ENCODE data around the gene PI4K2A. TPM values are rescaled to one million over a fixed set of nuclear protein-coding genes. Genes with fewer than 3 reads are reported as not detected.

PI4K2A gene
- total RNA-seq, 1 donor from 2014 or later: 22.1 TPM

DNA sequence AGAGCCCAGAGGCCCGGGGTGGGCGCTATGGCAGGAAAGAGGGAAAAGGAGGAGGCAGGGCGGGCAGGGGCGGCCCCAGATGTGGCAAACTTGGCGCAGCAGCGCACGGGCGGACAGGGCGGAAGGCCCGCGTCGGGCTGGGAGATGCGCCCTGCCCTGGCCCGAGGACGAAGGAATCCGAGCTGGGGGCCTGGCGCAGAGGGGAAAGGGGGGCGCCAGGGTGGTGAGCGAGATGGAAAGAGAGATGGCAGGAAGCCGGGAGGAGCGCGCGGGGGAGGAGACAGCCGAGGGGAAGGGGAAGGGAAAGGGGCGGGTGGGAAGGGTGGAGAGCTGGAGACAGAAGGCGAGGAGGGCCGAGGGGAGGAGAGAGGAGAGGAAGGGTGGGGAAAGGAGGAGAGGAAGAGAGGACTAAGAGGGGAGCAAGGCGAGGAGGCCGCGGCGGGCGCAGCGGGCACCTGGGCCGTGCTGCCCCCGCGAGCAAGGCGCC lies 72.9 kb downstream of the PI4K2A start, which contains the start of gene MARVELD1:
Gene MARVELD1 (plus strand): TSS at position 392 of the 487 bp plus-strand sequence. CDS start 147 bp downstream, outside the sequence.
- DNase-seq (ENCODE audit: extremely low spot score, unreplicated experiment): peak; percentile 88
- Mint-ChIP-seq H3K27ac (ENCODE audit: unreplicated experiment) (peak within 1 kb of the TSS; percentile 99), H3K9me3 (ENCODE audit: unreplicated experiment) (no peaks in the 10 kb centered on the region), H3K4me1 (ENCODE audit: unreplicated experiment) (peaks cover 62% of the 10 kb centered on the region), H3K4me3 (ENCODE audit: unreplicated experiment) (peak within 1 kb of the TSS; percentile 99), H3K27me3 (ENCODE audit: unreplicated experiment) (no peaks in the 10 kb centered on the region), H3K36me3 (ENCODE audit: unreplicated experiment) (peaks cover 7% of the 10 kb centered on the region)
- TF ChIP-seq, protein P1, sequence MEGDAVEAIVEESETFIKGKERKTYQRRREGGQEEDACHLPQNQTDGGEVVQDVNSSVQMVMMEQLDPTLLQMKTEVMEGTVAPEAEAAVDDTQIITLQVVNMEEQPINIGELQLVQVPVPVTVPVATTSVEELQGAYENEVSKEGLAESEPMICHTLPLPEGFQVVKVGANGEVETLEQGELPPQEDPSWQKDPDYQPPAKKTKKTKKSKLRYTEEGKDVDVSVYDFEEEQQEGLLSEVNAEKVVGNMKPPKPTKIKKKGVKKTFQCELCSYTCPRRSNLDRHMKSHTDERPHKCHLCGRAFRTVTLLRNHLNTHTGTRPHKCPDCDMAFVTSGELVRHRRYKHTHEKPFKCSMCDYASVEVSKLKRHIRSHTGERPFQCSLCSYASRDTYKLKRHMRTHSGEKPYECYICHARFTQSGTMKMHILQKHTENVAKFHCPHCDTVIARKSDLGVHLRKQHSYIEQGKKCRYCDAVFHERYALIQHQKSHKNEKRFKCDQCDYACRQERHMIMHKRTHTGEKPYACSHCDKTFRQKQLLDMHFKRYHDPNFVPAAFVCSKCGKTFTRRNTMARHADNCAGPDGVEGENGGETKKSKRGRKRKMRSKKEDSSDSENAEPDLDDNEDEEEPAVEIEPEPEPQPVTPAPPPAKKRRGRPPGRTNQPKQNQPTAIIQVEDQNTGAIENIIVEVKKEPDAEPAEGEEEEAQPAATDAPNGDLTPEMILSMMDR (IDR thresholded peaks at IDR 0.05): no peak

DNA sequence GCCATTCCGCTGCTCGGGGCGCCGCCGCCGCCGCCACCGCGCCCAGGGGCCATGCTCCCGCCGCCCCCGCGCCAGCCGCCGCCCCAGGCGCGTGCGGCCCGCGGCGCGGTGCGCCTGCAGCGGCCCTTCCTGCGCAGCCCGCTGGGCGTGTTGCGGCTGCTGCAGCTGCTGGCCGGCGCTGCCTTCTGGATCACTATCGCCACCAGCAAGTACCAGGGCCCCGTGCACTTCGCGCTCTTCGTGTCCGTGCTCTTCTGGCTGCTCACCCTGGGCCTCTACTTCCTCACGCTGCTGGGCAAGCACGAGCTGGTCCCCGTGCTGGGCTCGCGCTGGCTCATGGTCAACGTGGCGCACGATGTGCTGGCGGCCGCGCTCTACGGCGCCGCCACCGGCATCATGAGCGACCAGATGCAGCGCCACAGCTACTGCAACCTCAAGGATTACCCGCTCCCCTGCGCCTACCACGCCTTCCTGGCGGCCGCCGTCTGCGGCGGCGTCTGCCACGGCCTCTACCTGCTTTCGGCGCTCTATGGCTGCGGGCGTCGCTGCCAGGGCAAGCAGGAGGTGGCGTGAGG lies 73.4 kb downstream of the PI4K2A start:
- peak overlapping the region; percentile 99 for H3K4me3 Mint-ChIP-seq (ENCODE audit: unreplicated experiment)
- TF ChIP-seq, protein P1 (IDR thresholded peaks at IDR 0.05): peak; percentile 33
- peak; percentile 89 for DNase-seq (ENCODE audit: extremely low spot score, unreplicated experiment)
- peaks cover 10% of the 10 kb centered on the region for H3K36me3 Mint-ChIP-seq (ENCODE audit: unreplicated experiment)
- H3K27ac Mint-ChIP-seq (ENCODE audit: unreplicated experiment): peak overlapping the region; percentile 99
- H3K9me3 Mint-ChIP-seq (ENCODE audit: unreplicated experiment): no peaks in the 10 kb centered on the region
- peaks cover 65% of the 10 kb centered on the region for H3K4me1 Mint-ChIP-seq (ENCODE audit: unreplicated experiment)
- no peaks in the 10 kb centered on the region for H3K27me3 Mint-ChIP-seq (ENCODE audit: unreplicated experiment)

DNA sequence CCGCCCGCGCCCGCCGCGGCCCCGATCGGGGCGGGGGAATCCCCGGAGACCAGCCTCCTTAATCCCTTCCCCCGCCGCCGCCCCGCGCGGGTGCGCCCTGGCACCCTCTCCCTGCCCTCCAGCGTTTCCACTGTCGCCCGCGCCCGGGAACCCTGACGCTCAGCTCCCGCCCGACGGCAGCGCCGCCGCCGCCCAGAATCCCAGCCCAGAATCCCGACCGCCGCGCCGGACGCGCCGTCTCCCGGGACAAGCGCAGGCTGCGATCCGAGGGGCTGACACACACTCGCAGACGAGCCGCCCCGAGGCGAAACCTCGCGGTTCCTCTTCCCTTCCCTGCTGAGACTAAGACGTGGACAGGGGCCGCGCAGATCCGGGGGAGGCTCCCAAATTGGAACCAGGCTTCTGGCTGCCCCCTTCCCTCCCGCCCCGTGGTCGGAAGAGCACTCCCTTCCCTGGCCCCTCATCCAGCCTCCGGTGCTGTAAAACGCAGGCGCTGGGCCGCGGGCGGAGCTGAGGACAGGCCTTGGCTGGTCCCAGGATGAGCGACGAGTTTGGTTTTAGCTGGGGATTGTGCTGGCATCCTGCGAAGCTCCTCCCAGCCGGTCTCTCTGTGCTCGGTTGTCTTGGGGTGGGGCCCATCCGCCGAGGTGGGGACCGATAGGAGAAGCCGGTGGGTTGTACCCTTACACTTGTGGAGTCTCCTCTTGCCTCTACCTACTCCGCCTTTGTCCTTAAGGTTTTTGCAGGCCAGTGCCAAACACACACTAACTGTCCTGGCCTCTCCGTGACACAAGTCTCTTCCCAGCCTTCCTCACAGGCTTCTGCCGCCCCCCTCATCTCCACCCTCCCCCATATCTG lies 74.2 kb downstream of the PI4K2A start:
- TF ChIP-seq, protein P1 (IDR thresholded peaks at IDR 0.05): no peak
- Mint-ChIP-seq H3K4me1 (ENCODE audit: unreplicated experiment) (peaks cover 61% of the 10 kb centered on the region), H3K4me3 (ENCODE audit: unreplicated experiment) (peak overlapping the region; percentile 99), H3K27ac (ENCODE audit: unreplicated experiment) (peak overlapping the region; percentile 99), H3K9me3 (ENCODE audit: unreplicated experiment) (no peaks in the 10 kb centered on the region), H3K27me3 (ENCODE audit: unreplicated experiment) (no peaks in the 10 kb centered on the region), H3K36me3 (ENCODE audit: unreplicated experiment) (peaks cover 15% of the 10 kb centered on the region)
- DNase-seq (ENCODE audit: extremely low spot score, unreplicated experiment): peak; percentile 92

DNA sequence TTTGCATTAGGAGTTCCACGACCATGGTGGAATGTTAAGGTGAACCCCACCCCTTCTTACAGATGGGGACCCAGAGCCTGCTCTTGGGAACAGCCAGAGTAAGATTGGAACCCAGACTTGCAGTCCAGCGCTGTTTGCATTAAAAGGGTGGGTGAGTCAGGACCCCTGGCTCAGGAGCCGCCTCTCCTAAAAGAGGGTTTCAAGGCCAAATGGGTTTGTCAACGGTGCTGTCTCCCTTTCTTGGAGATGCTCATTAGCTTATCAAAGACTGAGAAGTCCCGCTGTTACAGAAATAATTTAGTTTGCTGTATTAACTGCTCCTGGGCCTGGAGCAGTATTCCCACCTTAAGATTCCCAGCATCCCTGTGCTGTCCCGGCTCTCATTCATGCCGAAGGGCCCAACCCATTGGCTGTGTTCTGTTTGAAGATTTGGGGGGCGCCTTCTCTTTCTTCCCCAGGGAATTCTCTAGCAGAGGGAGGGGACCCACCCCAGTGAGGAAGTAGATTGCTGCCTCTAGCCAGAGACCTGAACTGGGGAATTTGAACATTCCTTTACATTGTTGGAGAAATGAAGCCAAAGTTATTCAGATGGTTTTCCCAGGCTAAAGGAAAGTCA lies 74.9 kb downstream of the PI4K2A start:
- no peak for DNase-seq (ENCODE audit: extremely low spot score, unreplicated experiment)
- Mint-ChIP-seq H3K27ac (ENCODE audit: unreplicated experiment) (peak overlapping the region; percentile 99), H3K9me3 (ENCODE audit: unreplicated experiment) (no peaks in the 10 kb centered on the region)

More for the DNA sequence above, 74.9 kb downstream of the PI4K2A start:
- TF ChIP-seq, protein P1 (IDR thresholded peaks at IDR 0.05): no peak
- H3K4me1 Mint-ChIP-seq (ENCODE audit: unreplicated experiment): peaks cover 56% of the 10 kb centered on the region
- H3K4me3 Mint-ChIP-seq (ENCODE audit: unreplicated experiment): peak overlapping the region; percentile 99
- H3K36me3 Mint-ChIP-seq (ENCODE audit: unreplicated experiment): peaks cover 17% of the 10 kb centered on the region
- H3K27me3 Mint-ChIP-seq (ENCODE audit: unreplicated experiment): no peaks in the 10 kb centered on the region

Data from osteocyte (in vitro differentiated cells).